IMR-90 (cell line): Measurements from ENCODE around the gene WWC2. TPM values are rescaled to one million over a fixed set of nuclear protein-coding genes. Genes with fewer than 3 reads are reported as not detected.

Source experiments
- ATAC-seq: fragments of 200-7000 bp; cut with Tn5 transposase; 2 replicates; pipeline ENCODE4 v1.9.1; 2020; ENCODE audit warnings: low read depth, mild to moderate bottlenecking, moderate library complexity
- BruUV-seq: library from RNA; stranded (reverse); fragments of 400-500 nt; replicated peaks from 2 replicates; lab custom pipeline; 2021; lab: Mats Ljungman, UMichigan
- CTCF ChIA-PET: fragments of 300-600 bp; formaldehyde crosslinking; extraction: SDS; loops from one replicate; lab custom pipeline; 2021; ENCODE audit warnings: antibody characterized with exemption; lab: Yijun Ruan, JAX
- POLR2A ChIA-PET: fragments of 300-600 bp; sonication (Branson Sonifier 250); formaldehyde crosslinking; loops from one replicate; lab custom pipeline; 2022; ENCODE audit warnings: antibody characterized with exemption; ENCODE audit not compliant: unreplicated experiment; lab: Charles Lee
- DNase-seq: peaks from one replicate; pipeline ENCODE4 v3.0.0; 2013
- H2AFZ ChIP-seq: replicated peaks from 2 replicates; pipeline ENCODE3; 2013; ENCODE audit warnings: low read length, mild to moderate bottlenecking; ENCODE audit not compliant: poor library complexity
- H2AK5ac ChIP-seq: 2 replicates; pipeline ENCODE4 v1.6.1; 2013; ENCODE audit warnings: low read depth, low read length, inconsistent platforms
- H2AK9ac ChIP-seq: replicated peaks from 2 replicates; pipeline ENCODE3; 2013; ENCODE audit warnings: mild to moderate bottlenecking, low read depth, low read length, moderate library complexity; ENCODE audit not compliant: poor library complexity
- H2BK120ac ChIP-seq: 2 replicates; pipeline ENCODE4 v1.6.1; 2013; ENCODE audit warnings: low read depth, low read length, inconsistent platforms
- H2BK15ac ChIP-seq: 3 replicates; pipeline ENCODE4 v1.6.1; 2013; ENCODE audit warnings: low read depth, low read length, inconsistent platforms
- H2BK20ac ChIP-seq: 2 replicates; pipeline ENCODE4 v1.6.1; 2013; ENCODE audit warnings: low read depth, mild to moderate bottlenecking, inconsistent platforms, low read length, moderate library complexity
- H2BK5ac ChIP-seq: 2 replicates; pipeline ENCODE4 v1.6.1; 2013; ENCODE audit warnings: mild to moderate bottlenecking, low read depth, low read length, inconsistent platforms; ENCODE audit not compliant: poor library complexity, severe bottlenecking
- H3K14ac ChIP-seq: replicated peaks from 2 replicates; pipeline ENCODE4 v1.6.1; 2013; ENCODE audit warnings: low read depth, low read length, inconsistent platforms
- H3K18ac ChIP-seq: 2 replicates; pipeline ENCODE4 v1.6.1; 2013; ENCODE audit warnings: low read depth, low read length, control low read depth
- H3K23ac ChIP-seq: 2 replicates; pipeline ENCODE4 v1.6.1; 2013; ENCODE audit warnings: low read depth, low read length, inconsistent platforms
- H3K27ac ChIP-seq: 2 replicates; pipeline ENCODE4 v1.5.1; 2013; ENCODE audit warnings: mild to moderate bottlenecking, control low read depth, low read length; ENCODE audit not compliant: insufficient read depth
- H3K27me3 ChIP-seq: 2 replicates; pipeline ENCODE4 v1.6.1; 2013; ENCODE audit warnings: low read length; ENCODE audit not compliant: control insufficient read depth, insufficient read depth
- H3K36me3 ChIP-seq: 2 replicates; pipeline ENCODE4 v1.6.1; 2013; ENCODE audit warnings: low read length, mixed read lengths; ENCODE audit not compliant: control insufficient read depth, insufficient read depth
- H3K4ac ChIP-seq: 2 replicates; pipeline ENCODE4 v1.6.1; 2013; ENCODE audit warnings: low read depth, low read length, inconsistent platforms
- H3K4me1 ChIP-seq: 2 replicates; pipeline ENCODE4 v1.6.1; 2013; ENCODE audit warnings: low read length, mixed read lengths; ENCODE audit not compliant: control insufficient read depth, insufficient read depth
- H3K4me2 ChIP-seq: 2 replicates; pipeline ENCODE4 v1.6.1; 2013; ENCODE audit warnings: low read depth, mild to moderate bottlenecking, control low read depth, low read length, moderate library complexity
- H3K4me3 ChIP-seq: 2 replicates; pipeline ENCODE4 v1.5.1; 2013; ENCODE audit warnings: low read depth, mild to moderate bottlenecking, control low read depth, low read length, moderate library complexity; ENCODE audit not compliant: insufficient read depth
- H3K56ac ChIP-seq: 2 replicates; pipeline ENCODE4 v1.6.1; 2013; ENCODE audit warnings: low read length, inconsistent platforms; ENCODE audit not compliant: insufficient read depth; ENCODE audit errors: extremely low read depth
- H3K79me1 ChIP-seq, 2 experiments: 2 replicates each; pipeline ENCODE4 v1.6.1; 2013; ENCODE audit warnings: low read length in 2 of 2, inconsistent platforms in 1 of 2, low read depth in 1 of 2
- H3K9ac ChIP-seq: 2 replicates; pipeline ENCODE4 v1.6.1; 2013; ENCODE audit warnings: low read depth, low read length, control low read depth
- H3K9me1 ChIP-seq: 2 replicates; pipeline ENCODE4 v1.6.1; 2013; ENCODE audit warnings: low read length, inconsistent platforms; ENCODE audit not compliant: insufficient read depth
- H3K9me3 ChIP-seq: 2 replicates; pipeline ENCODE4 v1.6.1; 2013; ENCODE audit warnings: low read length; ENCODE audit not compliant: control insufficient read depth, insufficient read depth
- H4K20me1 ChIP-seq: 2 replicates; pipeline ENCODE4 v1.6.1; 2013; ENCODE audit warnings: low read length, inconsistent platforms; ENCODE audit not compliant: insufficient read depth
- H4K5ac ChIP-seq: 2 replicates; pipeline ENCODE4 v1.6.1; 2013; ENCODE audit warnings: mild to moderate bottlenecking, low read depth, low read length, control low read depth
- H4K8ac ChIP-seq, 2 experiments: 2 replicates each; pipeline ENCODE4 v1.6.1; 2013; ENCODE audit warnings: low read depth in 2 of 2, low read length in 2 of 2, control low read depth in 1 of 2, inconsistent platforms in 1 of 2
- H4K91ac ChIP-seq: 2 replicates; pipeline ENCODE4 v1.6.1; 2013; ENCODE audit warnings: low read depth, low read length, inconsistent platforms; ENCODE audit not compliant: insufficient read depth
- CHD1 ChIP-seq: IDR thresholded peaks from 2 replicates; pipeline ENCODE4 v1.6.1; 2012; ENCODE audit warnings: low read depth, low read length, improper control_type of control experiment
- MAFK ChIP-seq: IDR thresholded peaks from 2 replicates; pipeline ENCODE4 v1.6.1; 2012; ENCODE audit warnings: low read depth, low read length, improper control_type of control experiment
- MXI1 ChIP-seq: IDR thresholded peaks from 2 replicates; pipeline ENCODE4 v1.6.1; 2012; ENCODE audit warnings: low read depth, mild to moderate bottlenecking, low read length, moderate library complexity, borderline replicate concordance
- POLR2A ChIP-seq: IDR thresholded peaks from 2 replicates; pipeline ENCODE4 v1.6.1; 2012; ENCODE audit warnings: mild to moderate bottlenecking, low read depth, low read length
- RAD21 ChIP-seq: IDR thresholded peaks from 2 replicates; pipeline ENCODE4 v1.6.1; 2012; ENCODE audit warnings: low read length, improper control_type of control experiment
- RCOR1 ChIP-seq: IDR thresholded peaks from 2 replicates; pipeline ENCODE4 v1.6.1; 2012; ENCODE audit warnings: mild to moderate bottlenecking, low read length, improper control_type of control experiment; ENCODE audit not compliant: insufficient replicate concordance
- dilution Hi-C: fragments of 300-500 bp; cut with HindIII; formaldehyde crosslinking; loops from one replicate; pipeline ENCODE4 v1.14.3; 2018; ENCODE audit warnings: low sequenced_read_pairs; ENCODE audit not compliant: unreplicated experiment
- in situ Hi-C: fragments of 300-500 bp; cut with MboI; formaldehyde crosslinking; loops from 3 replicates; pipeline ENCODE4 v1.14.3; 2019; ENCODE audit warnings: low sequenced_read_pairs, inconsistent platforms, mixed read lengths
- intact Hi-C: fragments of 100-400 bp; cut with micrococcal nuclease; formaldehyde crosslinking; loops from 2 replicates; pipeline ENCODE4 v1.10.0; 2022
- polyA plus RNA-seq, 3 experiments: library from polyadenylated mRNA; depleted of rRNA; stranded (reverse); fragments of >200 nt; gene quantifications; 2 replicates each; pipeline ENCODE4 v1.2.3, GENCODE V29; 2012; ENCODE audit warnings: low replicate concordance in 1 of 3
- total RNA-seq: library from RNA; depleted of rRNA; stranded (reverse); fragments of >200 nt; gene quantifications from 2 replicates; pipeline ENCODE4 v1.2.3, GENCODE V29; 2012

The WWC2 gene
- total and polyA plus RNA-seq, 2 of the 4 experiments (the other 2 are of a cell fraction): 26.6 to 27.4 TPM

DNA sequence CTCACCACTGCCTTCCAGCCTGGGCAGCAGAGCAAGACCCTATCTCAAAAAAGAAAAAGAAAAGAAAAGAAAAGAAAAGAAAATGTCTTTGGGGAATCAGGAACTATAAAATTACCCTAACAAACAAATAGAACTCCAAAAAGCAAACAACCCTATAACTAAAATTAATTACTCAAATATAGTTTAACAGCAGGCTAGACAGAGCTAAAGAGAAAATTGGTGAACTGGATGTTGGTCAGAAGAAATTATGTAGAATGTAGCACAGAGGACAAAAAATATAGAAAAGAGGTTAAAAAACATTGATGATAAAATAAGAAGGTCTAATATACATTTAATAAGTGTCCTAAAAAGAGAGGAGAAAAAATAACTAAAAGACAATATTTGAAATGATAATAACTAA is 27.8 kb upstream of the WWC2 start:
- no TSS peak for BruUV-seq
- H2BK15ac ChIP-seq: no peak overlapping the region
- H4K20me1 ChIP-seq: no peaks in the 10 kb centered on the region
- H3K23ac ChIP-seq: no peak overlapping the region
- H2BK5ac ChIP-seq: no peak overlapping the region
- H3K18ac ChIP-seq: no peak overlapping the region
- no peak overlapping the region for H3K9ac ChIP-seq
- H2AK5ac ChIP-seq: no peak overlapping the region
- in situ Hi-C loops (loop anchor here (5.0 to 10.0 kb wide), 3 partner anchors 136 to 334 kb away; no protein-coding TSS in a partner anchor), intact Hi-C loops (loop anchor here (5.0 kb wide), 1 partner anchor 336 kb away; no protein-coding TSS in a partner anchor), dilution Hi-C loops (no loop called here)
- no peak overlapping the region for H2BK20ac ChIP-seq
- H3K36me3 ChIP-seq: no peaks in the 10 kb centered on the region
- no peak overlapping the region for H2AK9ac ChIP-seq
- ChIA-PET CTCF (interaction anchor here (1.0 kb wide), 2 partner anchors 132 to 193 kb away, joined by 3 read pairs; no protein-coding TSS in a partner anchor), POLR2A (no interaction called here)
- no peak overlapping the region for H4K5ac ChIP-seq
- H3K9me3 ChIP-seq: peaks cover 14% of the 10 kb centered on the region
- no peak overlapping the region for H3K56ac ChIP-seq
- no peak overlapping the region for H3K4me2 ChIP-seq
- H3K27me3 ChIP-seq: no peaks in the 10 kb centered on the region
- H4K8ac ChIP-seq: no peak overlapping the region
- DNase-seq (no peak), ATAC-seq (no peak)
- TF ChIP-seq RCOR1 (no peak), MAFK (no peak), MXI1 (no peak), POLR2A (no peak), RAD21 (no peak), CHD1 (no peak)
- H2BK120ac ChIP-seq: no peak overlapping the region
- no peak overlapping the region for H3K14ac ChIP-seq
- 0 out of 2 replicates have a peak, but pooled peaks cover 3% of the 10 kb centered on the region for H3K9me1 ChIP-seq
- no peaks in the 10 kb centered on the region for H3K79me1 ChIP-seq
- H3K4ac ChIP-seq: no peak overlapping the region
- no peak overlapping the region for H3K4me3 ChIP-seq
- H4K91ac ChIP-seq: no peak overlapping the region
- no peak overlapping the region for H2AFZ ChIP-seq
- H3K4me1 ChIP-seq: no peaks in the 10 kb centered on the region; the same call in 1 of the 2 replicates
- no peak overlapping the region for H3K27ac ChIP-seq
